Stimulated activated memory B cell treated with anti-CD40 and anti-IgM and Interleukin-4, amounts not matched to agents 10 μg/mL and 1 μg/mL and 100 μg/mL, for 72 hours (primary cell): ENCODE measurements around the gene DUT.
"Not testable (repeated sequence)": the region's sequence is repeated elsewhere in the genome, so short reads cannot be mapped to it uniquely, and the experiment has no call there.

Experiments used
- ATAC-seq: fragments of 150-1000 bp; cut with Tn5 transposase; 2 replicates; pipeline ENCODE4 v1.10.0; 2021
- H3K27ac Mint-ChIP-seq: one replicate; pipeline ENCODE4 v1.8.0; 2022; ENCODE audit warnings: mild to moderate bottlenecking, mixed read lengths
- H3K27me3 Mint-ChIP-seq: one replicate; pipeline ENCODE4 v1.8.0; 2022; ENCODE audit warnings: mixed read lengths
- H3K36me3 Mint-ChIP-seq: one replicate; pipeline ENCODE4 v1.8.0; 2022; ENCODE audit warnings: mixed read lengths
- H3K4me1 Mint-ChIP-seq: one replicate; pipeline ENCODE4 v1.8.0; 2022; ENCODE audit warnings: mixed read lengths
- H3K4me3 Mint-ChIP-seq: one replicate; pipeline ENCODE4 v1.8.0; 2022; ENCODE audit warnings: mild to moderate bottlenecking, moderate library complexity, mixed read lengths
- H3K9me3 Mint-ChIP-seq: one replicate; pipeline ENCODE4 v1.8.0; 2022; ENCODE audit warnings: mixed read lengths

Gene DUT

DNA sequence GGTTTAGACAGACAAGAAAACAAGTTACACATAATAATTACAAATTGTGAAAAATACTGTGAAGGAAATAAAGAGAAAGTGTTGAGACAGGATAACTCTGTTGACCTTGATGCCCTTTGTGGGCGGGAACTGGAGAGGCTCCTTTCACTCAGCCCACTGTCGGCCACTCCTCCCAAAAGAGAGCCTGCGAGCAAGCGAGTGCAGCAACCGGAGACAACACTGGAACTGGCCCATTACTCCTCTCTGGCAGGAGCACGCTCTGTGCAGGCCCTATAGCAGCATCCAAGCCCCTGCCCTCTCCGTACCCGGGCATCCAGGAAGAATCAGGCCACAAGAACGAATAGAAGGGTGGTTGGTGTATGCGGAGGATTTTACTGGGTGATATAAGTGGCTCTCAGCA lies 16.2 kb upstream of the DUT start:
- Mint-ChIP-seq H3K9me3 (no peaks in the 10 kb centered on the region), H3K27ac (no peak overlapping the region), H3K36me3 (no peaks in the 10 kb centered on the region), H3K4me3 (no peak overlapping the region), H3K27me3 (no peaks in the 10 kb centered on the region), H3K4me1 (no peaks in the 10 kb centered on the region)
- ATAC-seq: no peak

DNA sequence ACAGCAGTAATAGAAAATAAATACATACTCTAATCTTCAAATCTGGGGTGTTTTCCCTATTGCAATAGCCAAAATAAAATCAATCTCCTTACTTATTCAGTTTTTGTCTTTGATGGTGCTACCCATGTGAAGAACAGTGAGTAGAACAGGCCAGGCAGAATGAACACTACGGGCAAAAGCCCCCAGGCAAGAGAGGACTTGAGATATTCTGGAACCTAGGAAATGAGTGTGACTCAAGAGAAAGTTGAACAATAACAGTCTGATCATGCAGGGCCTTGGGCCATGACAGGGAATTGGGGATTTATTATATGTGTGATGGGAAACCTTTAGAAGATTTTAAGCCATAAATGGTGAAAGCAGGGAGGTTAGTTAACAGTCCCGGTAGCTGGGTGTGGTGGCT lies 14.0 kb upstream of the DUT start:
- no peak overlapping the region for H3K4me3 Mint-ChIP-seq
- no peak overlapping the region for H3K27ac Mint-ChIP-seq
- H3K4me1 Mint-ChIP-seq: no peaks in the 10 kb centered on the region
- no peaks in the 10 kb centered on the region for H3K9me3 Mint-ChIP-seq
- ATAC-seq: no peak
- H3K27me3 Mint-ChIP-seq: no peaks in the 10 kb centered on the region
- H3K36me3 Mint-ChIP-seq: no peaks in the 10 kb centered on the region

DNA sequence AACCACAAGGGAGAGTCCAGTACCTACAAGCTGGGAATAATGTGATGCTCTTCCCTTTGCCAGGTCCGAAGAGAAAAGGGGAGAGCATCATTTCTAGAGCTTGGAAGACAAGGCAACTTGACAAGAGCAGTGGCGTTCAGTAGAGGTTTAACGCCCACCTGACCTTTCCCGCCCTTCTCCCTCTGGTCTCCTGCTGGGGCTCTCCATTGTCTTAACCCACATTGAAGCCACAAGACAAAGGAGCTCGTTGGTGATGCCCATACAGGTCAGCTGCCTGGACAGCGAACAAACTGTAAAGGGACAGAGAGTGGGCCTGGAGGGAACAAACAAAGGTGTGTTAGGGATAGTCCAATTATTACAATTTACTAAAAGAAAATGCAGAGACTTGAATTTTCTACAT lies 13.1 kb upstream of the DUT start:
- H3K4me1 Mint-ChIP-seq: no peaks in the 10 kb centered on the region
- H3K27me3 Mint-ChIP-seq: no peaks in the 10 kb centered on the region
- no peak for ATAC-seq
- H3K27ac Mint-ChIP-seq: no peak overlapping the region
- H3K4me3 Mint-ChIP-seq: no peak overlapping the region
- H3K9me3 Mint-ChIP-seq: no peaks in the 10 kb centered on the region
- H3K36me3 Mint-ChIP-seq: no peaks in the 10 kb centered on the region

DNA sequence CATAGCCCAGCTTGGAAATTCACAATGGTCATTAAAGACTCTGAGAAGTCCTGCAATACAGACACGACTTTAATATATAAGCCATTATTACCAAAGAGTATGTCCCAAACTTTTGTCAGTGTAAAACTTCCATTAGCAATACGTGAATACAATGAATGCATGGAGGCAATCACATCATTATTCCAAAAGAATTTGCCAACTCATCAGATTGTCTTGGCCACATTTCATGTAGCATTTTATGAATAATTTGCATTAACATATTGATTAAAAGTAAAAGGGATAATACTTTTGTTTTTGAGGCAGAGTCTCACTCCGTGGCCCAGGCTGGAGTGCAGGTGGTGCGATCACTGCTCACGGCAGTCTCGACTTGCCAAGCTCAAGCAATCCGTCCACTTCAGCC lies 7.9 kb upstream of the DUT start:
- no peak for ATAC-seq
- Mint-ChIP-seq H3K4me3 (no peak overlapping the region), H3K4me1 (peaks cover 19% of the 10 kb centered on the region)

DNA sequence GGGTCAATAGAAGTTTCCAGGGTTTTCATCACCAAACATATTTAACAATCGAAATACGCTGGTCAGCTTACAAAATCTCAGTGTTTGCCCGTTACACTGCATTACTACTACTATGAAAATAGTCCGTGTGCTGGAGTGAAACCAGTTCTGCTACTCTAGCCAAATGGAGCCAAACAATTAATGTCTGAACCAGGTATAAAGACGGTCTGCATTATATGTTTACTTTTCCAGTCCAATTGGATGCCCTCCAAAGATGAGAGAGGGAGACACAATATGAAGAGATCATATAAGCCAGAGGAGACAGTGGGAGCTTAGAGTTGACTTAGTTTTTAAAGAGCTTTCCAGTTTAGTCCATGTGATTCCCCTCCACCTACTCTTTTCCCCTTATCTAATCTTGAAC lies 6.3 kb upstream of the DUT start:
- no peaks in the 10 kb centered on the region for H3K9me3 Mint-ChIP-seq
- no peaks in the 10 kb centered on the region for H3K27me3 Mint-ChIP-seq
- ATAC-seq: no peak
- H3K4me1 Mint-ChIP-seq: peaks cover 21% of the 10 kb centered on the region
- H3K4me3 Mint-ChIP-seq: no peak overlapping the region
- H3K27ac Mint-ChIP-seq: no peak overlapping the region
- no peaks in the 10 kb centered on the region for H3K36me3 Mint-ChIP-seq

More for the DNA sequence above, 7.9 kb upstream of the DUT start:
- Mint-ChIP-seq H3K36me3 (no peaks in the 10 kb centered on the region), H3K9me3 (no peaks in the 10 kb centered on the region), H3K27ac (no peak overlapping the region), H3K27me3 (no peaks in the 10 kb centered on the region)

DNA sequence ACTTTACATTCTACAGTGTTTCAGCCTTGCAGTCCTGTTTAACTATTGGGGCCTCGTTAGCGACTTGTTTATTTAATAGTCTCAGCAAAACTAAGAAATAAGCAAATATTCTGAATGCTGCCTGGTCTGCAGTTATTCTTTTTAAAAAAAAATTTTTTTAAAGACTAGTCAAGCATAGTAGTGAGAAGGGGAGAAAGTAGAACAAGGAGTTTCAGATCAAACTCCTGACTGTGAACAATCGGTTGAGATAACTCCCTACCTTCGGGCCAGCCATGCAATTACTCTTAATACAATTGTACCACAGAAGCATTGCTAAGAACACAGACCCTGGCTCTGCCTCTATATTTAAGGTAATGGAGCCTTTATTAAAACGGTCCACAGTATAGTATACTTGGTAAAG lies 5.8 kb upstream of the DUT start:
- peaks cover 25% of the 10 kb centered on the region for H3K4me1 Mint-ChIP-seq
- H3K27ac Mint-ChIP-seq: no peak overlapping the region
- H3K27me3 Mint-ChIP-seq: no peaks in the 10 kb centered on the region
- no peak overlapping the region for H3K4me3 Mint-ChIP-seq
- no peaks in the 10 kb centered on the region for H3K36me3 Mint-ChIP-seq
- peak; percentile 62 for ATAC-seq
- no peaks in the 10 kb centered on the region for H3K9me3 Mint-ChIP-seq

DNA sequence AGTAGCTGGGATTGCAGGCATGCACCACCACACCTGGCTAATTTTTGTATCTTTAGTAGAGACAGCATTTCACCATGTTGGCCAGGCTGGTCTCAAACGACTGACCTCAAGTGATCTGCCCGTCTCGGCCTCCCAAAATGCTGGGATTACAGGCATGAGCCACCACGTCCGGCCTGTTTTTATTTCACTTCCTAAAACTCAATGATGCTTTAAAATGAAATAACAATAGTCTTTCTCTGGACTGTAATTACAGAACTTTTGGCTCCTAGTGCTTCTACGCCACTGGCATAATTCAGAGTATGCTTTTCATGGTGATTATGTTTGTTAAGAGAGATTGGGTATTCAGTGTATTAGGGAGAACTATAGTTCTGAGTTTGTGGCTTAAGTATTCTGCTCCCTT lies 5.0 kb upstream of the DUT start:
- not testable (repeated sequence) for H3K36me3 Mint-ChIP-seq
- peaks cover 27% of the 10 kb centered on the region for H3K4me1 Mint-ChIP-seq

DNA sequence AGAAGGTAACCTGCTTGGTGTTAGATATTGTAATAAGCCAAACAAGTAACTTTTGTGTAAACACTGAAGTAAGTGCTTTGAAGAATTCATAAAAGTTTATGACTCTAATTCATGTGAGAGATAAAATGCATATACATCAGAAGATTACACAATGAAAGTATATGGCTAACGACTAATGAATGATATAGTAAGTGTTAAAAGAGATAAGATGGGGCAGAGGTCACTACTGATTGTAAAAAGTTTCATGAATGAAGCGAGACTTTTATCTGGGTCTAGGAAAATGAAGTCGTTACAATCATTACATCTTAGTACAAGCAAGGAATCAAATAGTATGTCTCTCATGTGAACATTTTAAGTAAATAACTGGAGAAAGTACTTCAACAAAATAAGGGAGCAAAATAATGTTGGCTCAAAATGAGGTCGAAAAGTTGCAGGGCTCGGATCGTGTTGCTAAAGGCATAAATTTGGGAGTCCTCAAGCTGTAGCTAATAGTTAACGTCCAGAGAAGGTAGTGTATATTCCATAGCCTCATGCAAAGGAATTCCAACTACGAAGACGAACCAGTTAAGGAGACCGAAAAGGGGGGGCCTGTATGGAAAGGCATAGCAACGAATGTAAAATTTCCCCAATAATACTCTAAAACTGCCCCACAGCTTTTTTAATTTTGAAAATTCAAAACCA lies 984 bp upstream of the DUT start:
- Mint-ChIP-seq H3K4me3 (peak overlapping the region; percentile 97), H3K9me3 (no peaks in the 10 kb centered on the region), H3K27ac (peak overlapping the region; percentile 98), H3K4me1 (peaks cover 38% of the 10 kb centered on the region), H3K36me3 (peaks cover 8% of the 10 kb centered on the region), H3K27me3 (no peaks in the 10 kb centered on the region)
- ATAC-seq: no peak

More for the DNA sequence above, 5.0 kb upstream of the DUT start:
- H3K27ac Mint-ChIP-seq, H3K27me3 Mint-ChIP-seq, H3K9me3 Mint-ChIP-seq, H3K4me3 Mint-ChIP-seq, ATAC-seq: not testable (repeated sequence)

DNA sequence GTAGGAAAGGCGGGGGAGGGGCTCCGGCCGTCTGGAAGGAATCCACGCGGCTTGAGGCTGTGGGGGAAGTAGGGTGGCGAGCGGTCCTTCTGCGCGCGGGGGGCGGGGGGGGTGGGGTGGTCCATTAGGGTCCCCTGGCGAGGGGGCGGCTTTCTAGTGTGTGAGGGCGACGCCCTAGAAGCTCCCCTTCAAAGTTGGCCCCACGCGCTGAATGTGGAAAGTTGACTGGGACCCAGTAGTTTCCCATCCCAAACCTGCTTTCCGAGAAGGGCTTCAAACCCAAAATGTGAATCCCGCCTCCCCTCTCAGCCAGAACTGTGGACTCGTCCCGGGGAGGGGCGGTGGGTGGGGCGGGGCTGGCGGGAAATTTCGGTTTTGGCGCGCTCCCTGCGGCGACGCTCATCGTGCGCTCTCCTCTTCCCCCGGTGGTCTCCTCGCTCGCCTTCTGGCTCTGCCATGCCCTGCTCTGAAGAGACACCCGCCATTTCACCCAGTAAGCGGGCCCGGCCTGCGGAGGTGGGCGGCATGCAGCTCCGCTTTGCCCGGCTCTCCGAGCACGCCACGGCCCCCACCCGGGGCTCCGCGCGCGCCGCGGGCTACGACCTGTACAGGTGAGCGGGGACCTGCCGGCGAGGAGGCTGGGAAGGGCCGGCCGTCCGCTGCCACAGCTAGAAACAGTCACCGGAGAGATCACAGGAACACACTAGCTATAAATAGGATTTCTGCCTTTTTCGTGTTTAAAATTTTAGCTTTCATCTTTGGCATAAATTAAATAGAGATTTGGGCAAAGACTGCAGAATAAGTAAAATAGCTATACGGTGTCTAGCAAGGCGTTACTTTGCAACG lies 790 bp downstream of the DUT start:
- Mint-ChIP-seq H3K9me3 (no peaks in the 10 kb centered on the region), H3K4me1 (peaks cover 24% of the 10 kb centered on the region), H3K36me3 (peaks cover 14% of the 10 kb centered on the region), H3K4me3 (peak overlapping the region; percentile 97), H3K27ac (peak overlapping the region; percentile 98), H3K27me3 (no peaks in the 10 kb centered on the region)
- ATAC-seq: peak; percentile 82

DNA sequence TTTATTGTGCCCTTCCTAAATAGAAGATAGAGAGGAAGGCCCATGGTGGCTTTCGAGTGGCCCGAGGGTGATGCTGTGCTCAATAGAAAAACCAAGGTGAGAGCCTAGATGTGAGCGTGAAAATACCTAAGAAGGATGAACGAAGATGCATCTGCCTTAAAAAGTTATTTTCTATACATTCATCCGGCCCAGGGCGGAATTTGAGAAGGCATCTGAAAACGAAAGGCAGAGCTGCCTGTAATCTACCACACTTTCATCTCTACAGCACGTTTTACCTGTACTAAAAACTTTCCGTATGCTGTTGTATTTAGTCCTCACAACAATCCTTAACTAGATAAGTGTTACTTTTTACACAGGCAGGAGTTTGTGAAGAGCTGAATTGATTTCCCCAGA lies 1.4 kb downstream of the DUT start:
- Mint-ChIP-seq H3K4me1 (peaks cover 23% of the 10 kb centered on the region), H3K27me3 (no peaks in the 10 kb centered on the region), H3K36me3 (peaks cover 14% of the 10 kb centered on the region), H3K27ac (peak overlapping the region; percentile 98), H3K4me3 (peak overlapping the region; percentile 97), H3K9me3 (no peaks in the 10 kb centered on the region)
- ATAC-seq: no peak

DNA sequence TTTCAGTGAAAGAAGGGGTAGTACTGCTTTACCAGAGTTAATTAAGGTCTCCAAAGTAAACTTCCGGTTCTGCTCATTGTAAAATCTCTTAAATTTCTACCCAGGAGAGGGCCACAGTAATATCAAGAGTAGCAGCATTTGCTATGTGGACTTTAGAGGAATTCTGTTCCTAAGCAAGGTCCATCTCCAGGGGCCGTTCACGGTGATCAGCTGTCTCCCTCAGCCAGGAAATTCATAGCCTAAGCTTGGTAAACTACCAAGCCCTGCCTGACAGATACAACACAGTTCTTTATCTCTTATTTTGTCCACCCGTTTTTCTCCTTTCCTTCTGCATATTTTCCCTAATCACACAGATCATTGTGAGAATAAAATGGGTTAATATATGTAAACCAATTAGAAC lies 2.3 kb downstream of the DUT start:
- peak overlapping the region; percentile 7 for H3K4me3 Mint-ChIP-seq
- no peaks in the 10 kb centered on the region for H3K27me3 Mint-ChIP-seq
- H3K9me3 Mint-ChIP-seq: no peaks in the 10 kb centered on the region
- no peak for ATAC-seq
- H3K4me1 Mint-ChIP-seq: peaks cover 23% of the 10 kb centered on the region
- no peak overlapping the region for H3K27ac Mint-ChIP-seq
- peaks cover 14% of the 10 kb centered on the region for H3K36me3 Mint-ChIP-seq

DNA sequence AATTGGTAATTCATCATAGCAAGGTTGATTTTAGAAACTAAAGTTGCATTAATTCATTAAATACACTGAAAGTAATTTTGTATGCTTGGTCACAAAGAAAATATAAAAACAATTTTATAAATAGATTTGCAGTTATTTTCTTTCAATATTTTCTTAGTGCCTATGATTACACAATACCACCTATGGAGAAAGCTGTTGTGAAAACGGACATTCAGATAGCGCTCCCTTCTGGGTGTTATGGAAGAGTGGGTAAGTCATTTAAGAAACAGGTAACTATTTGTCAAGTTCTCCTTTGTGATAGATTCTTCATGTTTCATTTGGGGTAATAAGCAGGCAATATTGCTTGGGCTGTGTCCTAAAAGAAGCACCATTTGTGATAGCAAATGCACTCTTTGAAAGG lies 3.0 kb downstream of the DUT start:
- no peak for ATAC-seq
- no peak overlapping the region for H3K4me3 Mint-ChIP-seq
- H3K27ac Mint-ChIP-seq: no peak overlapping the region
- H3K4me1 Mint-ChIP-seq: peaks cover 23% of the 10 kb centered on the region
- H3K36me3 Mint-ChIP-seq: peaks cover 14% of the 10 kb centered on the region
- H3K27me3 Mint-ChIP-seq: no peaks in the 10 kb centered on the region
- H3K9me3 Mint-ChIP-seq: no peaks in the 10 kb centered on the region

DNA sequence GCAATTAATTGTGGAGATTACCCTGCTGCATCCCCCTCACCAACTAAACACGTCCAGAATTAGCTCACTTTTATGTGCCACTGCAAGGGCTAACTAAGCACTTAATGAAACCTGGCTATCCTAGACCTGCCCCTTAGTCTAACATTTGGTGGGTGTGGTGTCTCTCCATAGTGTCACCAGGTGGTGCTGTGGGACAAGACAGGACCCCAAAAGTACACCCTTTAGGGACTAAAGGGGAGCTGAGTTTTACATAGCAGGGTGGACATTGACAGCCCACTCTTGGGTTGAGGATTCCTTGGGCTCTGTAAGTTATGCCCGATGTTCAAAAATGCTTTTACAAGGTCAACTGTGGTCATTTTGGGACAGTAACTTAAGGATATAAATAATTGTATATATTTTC lies 5.7 kb downstream of the DUT start:
- H3K27ac Mint-ChIP-seq: no peak overlapping the region
- peaks cover 19% of the 10 kb centered on the region for H3K36me3 Mint-ChIP-seq
- no peak for ATAC-seq
- no peaks in the 10 kb centered on the region for H3K9me3 Mint-ChIP-seq
- H3K4me1 Mint-ChIP-seq: peaks cover 15% of the 10 kb centered on the region
- H3K4me3 Mint-ChIP-seq: no peak overlapping the region
- no peaks in the 10 kb centered on the region for H3K27me3 Mint-ChIP-seq

DNA sequence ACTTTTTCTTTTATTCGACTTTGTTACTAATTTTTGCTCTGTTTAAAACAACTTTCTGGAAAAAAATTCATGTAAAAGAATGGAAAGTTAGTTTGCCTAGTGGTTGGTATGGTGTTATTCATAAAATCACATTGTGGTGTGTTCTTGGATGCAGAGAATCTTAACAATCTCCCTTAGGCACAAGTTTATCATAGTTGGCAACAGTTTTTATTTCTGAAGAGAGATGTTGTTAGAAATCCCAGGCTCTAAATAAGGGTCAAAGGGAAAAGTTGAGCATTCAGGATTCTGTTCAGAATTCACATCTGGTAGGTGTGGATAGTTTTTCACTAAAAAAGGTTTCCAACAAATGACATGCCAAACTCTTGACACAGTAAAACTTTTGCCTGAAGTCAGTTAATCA lies 6.4 kb downstream of the DUT start:
- ATAC-seq: no peak
- Mint-ChIP-seq H3K9me3 (no peaks in the 10 kb centered on the region), H3K36me3 (peaks cover 22% of the 10 kb centered on the region), H3K4me1 (peaks cover 12% of the 10 kb centered on the region), H3K27ac (no peak overlapping the region), H3K4me3 (no peak overlapping the region), H3K27me3 (no peaks in the 10 kb centered on the region)

DNA sequence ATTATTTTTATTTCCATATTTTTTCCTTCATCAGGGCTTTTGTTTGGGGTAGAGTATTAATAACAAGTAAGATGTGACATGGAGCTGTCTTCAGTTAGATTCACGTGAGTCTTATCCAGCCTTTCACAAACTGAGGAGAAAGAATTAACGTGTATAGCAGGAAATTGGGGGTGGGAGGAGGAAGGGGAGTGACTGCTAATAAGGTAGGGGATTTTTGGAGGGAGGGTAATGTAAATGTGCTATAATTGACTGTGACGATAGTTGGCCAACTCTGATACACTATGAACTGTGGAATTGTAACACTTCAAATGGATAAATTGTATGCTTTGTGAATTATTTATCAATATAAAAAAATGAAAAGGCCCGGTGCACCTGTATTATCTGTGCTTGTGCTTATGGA lies 8.9 kb downstream of the DUT start:
- H3K27ac Mint-ChIP-seq: no peak overlapping the region
- peaks cover 22% of the 10 kb centered on the region for H3K36me3 Mint-ChIP-seq
- ATAC-seq: no peak
- no peaks in the 10 kb centered on the region for H3K9me3 Mint-ChIP-seq
- no peaks in the 10 kb centered on the region for H3K4me1 Mint-ChIP-seq
- H3K27me3 Mint-ChIP-seq: no peaks in the 10 kb centered on the region
- no peak overlapping the region for H3K4me3 Mint-ChIP-seq

DNA sequence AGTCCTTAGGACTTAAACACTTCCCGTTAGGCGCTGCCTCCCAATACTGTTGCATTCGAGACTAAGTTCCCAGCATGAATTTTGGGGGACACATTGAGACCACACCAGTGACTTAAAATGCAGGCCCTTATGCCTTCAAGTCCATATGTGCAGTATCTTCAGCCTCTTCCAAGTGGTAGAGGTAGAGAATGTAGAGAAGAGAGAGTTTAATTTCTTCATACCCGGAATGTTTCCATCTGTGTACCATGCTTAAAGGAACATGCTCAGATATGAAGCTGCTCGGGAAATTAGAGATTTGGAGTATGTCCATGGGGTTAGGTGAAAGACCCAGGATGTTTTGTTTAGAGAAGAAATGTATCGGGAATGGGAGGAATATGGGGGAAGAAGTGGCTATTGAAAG lies 12.6 kb downstream of the DUT start:
- Mint-ChIP-seq H3K36me3 (peaks cover 15% of the 10 kb centered on the region), H3K4me3 (no peak overlapping the region), H3K4me1 (no peaks in the 10 kb centered on the region), H3K27me3 (no peaks in the 10 kb centered on the region), H3K27ac (no peak overlapping the region), H3K9me3 (no peaks in the 10 kb centered on the region)
- no peak for ATAC-seq
